ENCODE results near the gene CCM2.

The CCM2 gene

DNA sequence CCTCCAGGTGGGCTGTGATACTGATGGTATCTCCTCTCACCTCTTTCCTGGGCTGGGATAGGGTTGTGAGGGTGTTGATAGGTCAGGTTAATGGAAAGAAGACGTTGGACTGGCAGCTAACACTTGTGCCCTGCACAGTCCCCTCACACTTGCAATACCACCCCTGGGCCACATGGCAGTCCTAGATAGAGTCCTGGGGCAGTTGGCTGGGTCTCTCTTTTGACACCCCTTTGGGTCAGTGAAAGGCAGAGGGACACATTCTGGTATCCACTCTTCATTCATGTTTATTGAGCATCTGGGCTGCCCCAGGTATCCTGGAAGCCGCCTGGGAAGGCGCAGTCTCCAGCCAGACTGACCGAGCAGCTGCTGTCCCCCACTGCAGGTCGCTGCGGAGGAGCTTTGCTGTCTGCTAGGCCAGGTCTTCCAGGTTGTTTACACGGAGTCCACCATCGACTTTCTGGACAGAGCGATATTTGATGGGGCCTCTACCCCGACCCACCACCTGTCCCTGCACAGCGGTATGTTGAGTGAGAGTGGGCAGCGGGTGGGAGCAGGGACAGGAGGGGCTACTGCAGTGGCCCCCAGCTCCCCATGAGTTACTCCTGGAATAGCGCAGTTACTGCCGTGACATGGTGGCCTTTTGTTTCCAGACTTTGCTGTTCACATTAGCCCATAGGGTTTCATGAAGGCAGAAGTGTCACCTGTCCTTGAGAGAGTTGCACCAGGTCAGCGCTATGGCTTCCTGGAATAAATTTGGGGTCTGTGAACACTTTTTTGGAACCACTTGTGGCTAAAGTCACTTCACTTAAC lies 69.6 kb downstream of the CCM2 start:
- H3K4me3 ChIP-seq (ENCODE audit: low read depth, low read length): no peak overlapping the region
- TF ChIP-seq, protein P1, sequence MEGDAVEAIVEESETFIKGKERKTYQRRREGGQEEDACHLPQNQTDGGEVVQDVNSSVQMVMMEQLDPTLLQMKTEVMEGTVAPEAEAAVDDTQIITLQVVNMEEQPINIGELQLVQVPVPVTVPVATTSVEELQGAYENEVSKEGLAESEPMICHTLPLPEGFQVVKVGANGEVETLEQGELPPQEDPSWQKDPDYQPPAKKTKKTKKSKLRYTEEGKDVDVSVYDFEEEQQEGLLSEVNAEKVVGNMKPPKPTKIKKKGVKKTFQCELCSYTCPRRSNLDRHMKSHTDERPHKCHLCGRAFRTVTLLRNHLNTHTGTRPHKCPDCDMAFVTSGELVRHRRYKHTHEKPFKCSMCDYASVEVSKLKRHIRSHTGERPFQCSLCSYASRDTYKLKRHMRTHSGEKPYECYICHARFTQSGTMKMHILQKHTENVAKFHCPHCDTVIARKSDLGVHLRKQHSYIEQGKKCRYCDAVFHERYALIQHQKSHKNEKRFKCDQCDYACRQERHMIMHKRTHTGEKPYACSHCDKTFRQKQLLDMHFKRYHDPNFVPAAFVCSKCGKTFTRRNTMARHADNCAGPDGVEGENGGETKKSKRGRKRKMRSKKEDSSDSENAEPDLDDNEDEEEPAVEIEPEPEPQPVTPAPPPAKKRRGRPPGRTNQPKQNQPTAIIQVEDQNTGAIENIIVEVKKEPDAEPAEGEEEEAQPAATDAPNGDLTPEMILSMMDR (IDR thresholded peaks at IDR 0.05; ENCODE audit: borderline replicate concordance, insufficient read depth, low read depth, low read length): peak; percentile 18; the same call in 1 of the 2 replicates

DNA sequence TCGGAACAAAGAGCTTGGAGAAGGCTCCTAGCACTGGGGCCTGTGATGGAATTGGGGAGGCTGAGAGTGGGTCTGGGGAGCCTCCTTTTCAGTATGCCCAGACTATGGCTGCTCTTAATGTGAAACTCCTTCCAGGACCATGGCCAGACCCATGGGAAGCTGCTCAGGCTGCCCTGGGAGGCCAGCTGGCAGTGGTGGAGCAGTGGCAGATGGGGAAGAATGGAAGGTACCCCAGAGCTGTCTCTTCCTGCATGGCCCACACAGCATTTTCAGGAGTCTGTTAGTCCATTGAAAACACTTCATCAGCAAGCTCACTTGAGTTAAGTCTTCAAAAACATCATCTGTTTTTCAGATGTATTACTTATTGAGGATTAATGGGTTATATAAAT lies 70.2 kb downstream of the CCM2 start:
- TF ChIP-seq, protein P1 (IDR thresholded peaks at IDR 0.05; ENCODE audit: borderline replicate concordance, insufficient read depth, low read depth, low read length): no peak
- H3K4me3 ChIP-seq (ENCODE audit: low read depth, low read length): no peak overlapping the region

DNA sequence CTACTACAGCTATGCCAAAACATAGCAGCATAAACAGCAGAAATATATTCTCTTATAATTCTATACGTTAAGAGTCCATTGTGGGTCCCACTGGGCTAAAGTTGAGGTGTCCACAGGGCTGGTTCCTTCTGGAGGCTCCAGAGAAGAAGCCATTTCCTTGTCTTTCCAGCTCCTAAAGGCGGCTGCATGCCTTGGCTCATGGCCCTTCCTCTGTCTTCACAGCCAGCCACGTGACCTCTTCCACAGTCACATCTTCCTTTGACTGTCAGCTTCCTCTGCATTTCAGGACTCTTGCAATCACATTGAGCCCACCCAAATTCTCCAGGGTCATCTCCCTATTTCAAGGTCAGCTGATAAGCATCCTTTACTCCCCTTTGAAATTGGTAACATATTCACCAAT lies 71.5 kb downstream of the CCM2 start:
- H3K4me3 ChIP-seq (ENCODE audit: low read depth, low read length): no peak overlapping the region
- TF ChIP-seq, protein P1 (IDR thresholded peaks at IDR 0.05; ENCODE audit: borderline replicate concordance, insufficient read depth, low read depth, low read length): no peak

DNA sequence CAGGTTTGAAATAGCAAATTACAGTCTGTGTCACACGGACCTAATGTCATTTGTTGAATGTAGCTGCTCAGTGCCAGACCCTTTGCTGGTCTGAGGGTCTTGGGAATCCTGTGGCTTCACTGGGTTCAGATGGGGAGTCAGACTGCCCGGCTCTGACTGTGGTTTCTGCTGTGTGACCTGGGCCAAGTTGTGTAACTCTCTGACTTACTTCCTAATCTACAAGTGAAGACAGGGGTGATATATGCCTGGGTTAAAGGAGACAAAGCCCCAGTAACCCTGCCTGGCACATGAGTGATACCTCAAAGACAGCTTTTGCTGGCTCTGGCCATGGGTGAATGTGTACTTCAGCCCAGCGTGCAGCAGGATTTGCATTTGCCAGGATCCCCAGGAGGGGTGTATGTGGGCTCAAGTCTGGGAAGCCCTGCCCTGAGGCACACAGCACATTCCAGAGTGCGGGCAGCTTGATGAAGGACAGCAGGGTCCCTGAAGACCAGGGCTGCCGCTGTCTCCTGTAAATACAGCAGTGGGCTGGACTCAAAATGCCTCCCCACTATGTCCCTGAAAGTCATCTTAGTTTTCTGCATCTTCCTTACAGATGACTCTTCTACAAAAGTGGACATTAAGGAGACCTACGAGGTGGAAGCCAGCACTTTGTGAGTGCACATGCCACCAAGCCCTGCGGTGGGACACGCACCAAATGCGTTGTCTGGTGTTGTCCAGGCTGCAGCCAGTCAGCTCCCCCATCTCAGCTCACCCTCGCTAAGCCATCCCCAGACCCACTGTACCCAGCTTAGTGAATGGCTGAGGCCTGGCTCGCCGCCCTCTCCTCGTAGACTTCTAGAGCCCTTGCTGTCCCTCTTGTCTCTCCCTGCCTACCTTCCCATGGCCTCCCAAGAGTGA lies 72.4 kb downstream of the CCM2 start:
- TF ChIP-seq, protein P1 (IDR thresholded peaks at IDR 0.05; ENCODE audit: borderline replicate concordance, insufficient read depth, low read depth, low read length): no peak
- H3K4me3 ChIP-seq (ENCODE audit: low read depth, low read length): no peak overlapping the region

DNA sequence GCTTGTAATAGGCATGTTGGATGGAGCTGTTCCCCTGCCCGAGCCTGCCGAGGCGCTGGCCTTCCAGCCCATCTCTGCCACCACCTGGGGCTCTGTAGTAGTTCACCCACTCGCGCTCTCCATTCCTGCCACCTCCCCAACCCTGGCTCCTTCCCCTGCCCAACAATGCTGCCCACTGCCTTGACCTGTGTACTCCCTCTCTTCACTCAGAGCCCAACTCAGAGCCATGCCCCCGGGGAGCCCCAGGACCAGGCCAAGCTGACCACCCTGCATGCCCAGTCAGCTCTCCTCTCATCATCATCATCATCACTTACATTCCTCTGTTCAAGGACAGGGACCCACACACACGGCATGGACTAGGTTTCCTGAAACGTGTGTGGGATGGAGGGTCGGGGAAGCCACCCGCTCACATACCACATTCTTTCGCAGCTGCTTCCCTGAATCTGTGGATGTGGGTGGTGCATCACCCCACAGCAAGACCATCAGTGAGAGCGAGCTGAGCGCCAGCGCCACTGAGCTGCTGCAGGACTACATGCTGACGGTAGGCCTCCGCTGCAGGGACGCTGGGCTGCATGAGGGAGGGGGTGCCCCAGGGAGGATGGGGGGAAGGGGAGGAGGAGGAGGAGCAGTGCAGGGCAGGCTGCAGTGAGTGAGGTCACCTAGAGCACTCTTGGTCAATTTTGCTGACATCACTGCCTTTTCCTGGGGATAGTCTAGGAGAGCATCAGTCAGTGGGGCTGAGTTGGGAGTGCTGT lies 73.2 kb downstream of the CCM2 start:
- TF ChIP-seq, protein P1 (IDR thresholded peaks at IDR 0.05; ENCODE audit: borderline replicate concordance, insufficient read depth, low read depth, low read length): no peak
- H3K4me3 ChIP-seq (ENCODE audit: low read depth, low read length): no peak overlapping the region

DNA sequence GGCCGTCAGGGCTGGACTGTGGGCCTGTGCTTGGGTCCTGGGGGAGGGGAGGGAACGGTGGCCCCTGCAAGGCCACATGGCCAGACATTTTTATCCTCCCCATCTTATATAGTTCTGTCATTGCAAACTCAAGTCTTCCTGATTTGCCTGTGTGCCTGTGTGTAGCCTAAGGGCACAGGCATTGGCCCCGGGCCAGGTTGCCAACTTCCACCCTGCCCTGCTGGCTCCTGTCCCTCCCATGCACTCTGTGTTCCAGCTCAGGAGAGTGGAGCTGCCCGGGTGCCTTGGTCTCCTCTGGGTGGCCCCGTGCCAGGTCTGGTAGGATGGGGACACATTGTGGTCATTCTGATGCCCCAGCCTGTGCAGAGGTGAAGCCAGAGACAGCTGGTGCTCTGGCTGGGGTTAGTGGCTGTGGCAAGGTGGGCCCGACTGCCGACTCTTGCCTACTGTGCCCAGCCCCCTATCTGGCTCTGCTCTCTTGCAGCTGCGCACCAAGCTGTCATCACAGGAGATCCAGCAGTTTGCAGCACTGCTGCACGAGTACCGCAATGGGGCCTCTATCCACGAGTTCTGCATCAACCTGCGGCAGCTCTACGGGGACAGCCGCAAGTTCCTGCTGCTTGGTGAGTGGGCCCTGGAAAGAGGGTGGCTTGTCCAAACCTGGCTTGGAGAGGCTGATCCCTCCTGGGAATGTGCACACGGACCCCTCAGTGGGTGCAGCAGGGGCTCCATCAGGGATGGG lies 74.0 kb downstream of the CCM2 start:
- no peak overlapping the region for H3K4me3 ChIP-seq (ENCODE audit: low read depth, low read length)
- TF ChIP-seq, protein P1 (IDR thresholded peaks at IDR 0.05; ENCODE audit: borderline replicate concordance, insufficient read depth, low read depth, low read length): no peak

All from GM12875 (cell line).